Measurements from ENCODE around the gene CRISPLD2. TPM values are rescaled to one million over a fixed set of nuclear protein-coding genes. Genes with fewer than 3 reads are reported as not detected.

The CRISPLD2 gene
- total RNA-seq, 1 donor from 2014 or later, result 0.53 TPM

DNA sequence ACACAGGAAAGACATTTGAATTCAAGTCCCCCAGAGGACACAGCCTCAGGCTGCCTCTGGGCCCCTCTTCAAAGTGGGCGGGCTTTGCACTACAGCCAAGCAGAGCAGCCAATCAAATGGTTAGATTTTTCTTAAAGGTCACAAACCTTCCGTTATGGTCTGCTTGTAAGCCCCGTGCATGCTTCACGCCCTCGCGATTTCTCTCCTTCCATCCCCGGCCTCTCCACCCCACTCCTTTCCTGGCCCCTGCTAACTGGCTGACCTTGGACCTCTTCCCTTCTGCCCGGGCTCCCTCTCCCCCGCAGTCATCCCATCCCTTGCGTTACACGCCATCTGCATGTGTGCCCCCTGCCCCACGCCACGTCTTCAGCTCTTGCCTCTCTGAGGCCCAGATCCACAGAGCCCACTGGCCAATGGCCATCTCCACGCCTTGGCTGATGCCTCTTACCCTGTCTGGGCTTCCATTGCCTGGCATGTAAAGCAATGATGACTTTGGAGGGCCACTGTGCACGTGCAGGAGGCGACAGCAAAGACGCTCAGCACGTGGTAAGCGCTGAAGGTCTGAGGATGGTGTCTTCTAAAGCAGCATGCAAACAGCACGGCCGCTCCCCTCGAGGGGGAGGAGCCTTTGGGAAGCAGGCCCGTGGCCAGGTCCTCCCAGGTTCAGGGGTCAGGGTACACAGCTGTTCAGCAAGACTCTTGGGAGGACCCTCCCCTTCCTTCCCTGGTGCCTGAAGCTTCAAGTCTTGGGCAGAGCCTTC lies 104.7 kb downstream of the CRISPLD2 start:
- Histone ChIP-seq H3K27me3 (ENCODE audit: control insufficient read depth, insufficient read depth, low read length) (peaks cover 7% of the 10 kb centered on the region), H3K36me3 (ENCODE audit: control insufficient read depth, insufficient read depth, low read length) (no peaks in the 10 kb centered on the region), H3K4me3 (ENCODE audit: low read depth, low read length) (no peak overlapping the region)
- TF ChIP-seq, protein P1, sequence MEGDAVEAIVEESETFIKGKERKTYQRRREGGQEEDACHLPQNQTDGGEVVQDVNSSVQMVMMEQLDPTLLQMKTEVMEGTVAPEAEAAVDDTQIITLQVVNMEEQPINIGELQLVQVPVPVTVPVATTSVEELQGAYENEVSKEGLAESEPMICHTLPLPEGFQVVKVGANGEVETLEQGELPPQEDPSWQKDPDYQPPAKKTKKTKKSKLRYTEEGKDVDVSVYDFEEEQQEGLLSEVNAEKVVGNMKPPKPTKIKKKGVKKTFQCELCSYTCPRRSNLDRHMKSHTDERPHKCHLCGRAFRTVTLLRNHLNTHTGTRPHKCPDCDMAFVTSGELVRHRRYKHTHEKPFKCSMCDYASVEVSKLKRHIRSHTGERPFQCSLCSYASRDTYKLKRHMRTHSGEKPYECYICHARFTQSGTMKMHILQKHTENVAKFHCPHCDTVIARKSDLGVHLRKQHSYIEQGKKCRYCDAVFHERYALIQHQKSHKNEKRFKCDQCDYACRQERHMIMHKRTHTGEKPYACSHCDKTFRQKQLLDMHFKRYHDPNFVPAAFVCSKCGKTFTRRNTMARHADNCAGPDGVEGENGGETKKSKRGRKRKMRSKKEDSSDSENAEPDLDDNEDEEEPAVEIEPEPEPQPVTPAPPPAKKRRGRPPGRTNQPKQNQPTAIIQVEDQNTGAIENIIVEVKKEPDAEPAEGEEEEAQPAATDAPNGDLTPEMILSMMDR (IDR thresholded peaks at IDR 0.05; ENCODE audit: insufficient read depth, low read length, severe bottlenecking), result no peak
- FAIRE-seq (peak; percentile 77), DNase-seq (ENCODE audit: low read depth) (no peak)

DNA sequence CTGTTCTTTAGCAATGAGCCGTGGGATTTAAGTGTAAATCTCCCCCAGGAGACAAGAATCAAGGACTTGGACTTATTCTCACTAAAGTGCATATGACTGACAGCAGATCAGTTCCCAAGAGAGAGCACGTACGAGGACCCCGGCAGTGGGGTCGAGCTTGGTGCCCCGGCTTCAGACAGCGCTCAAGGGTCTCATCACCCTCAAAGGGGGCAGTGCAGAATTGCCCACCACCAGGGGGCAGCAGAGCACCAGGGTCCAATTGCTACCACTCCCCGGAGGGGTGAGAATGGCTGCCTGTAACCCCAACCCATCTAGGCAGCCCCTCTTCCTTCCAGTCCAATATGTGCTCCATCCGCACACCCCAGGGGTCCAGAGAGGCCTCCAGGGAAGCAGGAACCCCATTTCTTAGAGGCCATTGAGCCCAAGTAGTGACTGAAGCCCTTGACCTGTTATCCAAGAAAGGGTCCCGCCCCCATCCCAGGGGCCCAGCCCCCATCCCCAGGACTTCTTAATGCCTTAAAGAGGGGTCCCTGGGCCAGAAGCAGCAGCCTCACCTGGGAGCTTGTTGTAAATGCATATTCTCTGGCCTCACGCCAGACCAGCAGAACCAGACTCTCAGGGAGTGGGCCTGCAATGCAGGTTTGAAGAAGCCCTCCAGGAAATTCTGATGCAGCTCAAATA lies 105.4 kb downstream of the CRISPLD2 start:
- FAIRE-seq (no peak), DNase-seq (ENCODE audit: low read depth) (peak; percentile 12)
- H3K27me3 ChIP-seq (ENCODE audit: control insufficient read depth, insufficient read depth, low read length), result peaks cover 6% of the 10 kb centered on the region
- no peak overlapping the region for H3K4me3 ChIP-seq (ENCODE audit: low read depth, low read length)
- TF ChIP-seq, protein P1 (IDR thresholded peaks at IDR 0.05; ENCODE audit: insufficient read depth, low read length, severe bottlenecking), result peak; percentile 94
- no peaks in the 10 kb centered on the region for H3K36me3 ChIP-seq (ENCODE audit: control insufficient read depth, insufficient read depth, low read length)

DNA sequence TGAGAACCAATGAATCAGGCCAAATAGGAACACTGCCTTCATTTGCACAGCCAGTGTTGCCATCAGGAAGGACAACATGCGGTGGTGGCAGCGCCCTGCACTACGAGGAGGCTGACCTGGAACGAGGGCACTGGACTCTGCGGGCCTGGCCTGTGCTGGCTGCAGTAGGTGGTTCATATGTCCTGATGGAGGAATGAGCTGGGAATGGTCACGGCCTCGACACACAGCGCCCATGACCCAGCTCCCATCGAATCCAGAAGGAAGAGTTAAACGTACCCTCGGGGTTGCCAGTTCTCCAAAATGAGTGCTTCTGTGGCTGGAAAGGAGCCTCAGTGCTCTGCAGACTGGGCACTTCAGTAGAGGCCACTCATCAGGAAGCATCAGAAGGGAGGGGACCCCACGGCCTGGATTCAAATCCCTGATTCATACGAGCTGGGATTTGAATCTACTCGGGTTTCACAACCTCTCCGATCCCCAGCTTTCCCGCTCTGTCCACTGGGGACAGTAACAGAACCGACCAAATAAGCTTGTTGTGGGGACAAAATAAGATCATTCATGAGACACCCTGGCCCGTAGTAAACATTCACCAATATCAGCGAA lies 106.1 kb downstream of the CRISPLD2 start:
- FAIRE-seq, result peak; percentile 43

DNA sequence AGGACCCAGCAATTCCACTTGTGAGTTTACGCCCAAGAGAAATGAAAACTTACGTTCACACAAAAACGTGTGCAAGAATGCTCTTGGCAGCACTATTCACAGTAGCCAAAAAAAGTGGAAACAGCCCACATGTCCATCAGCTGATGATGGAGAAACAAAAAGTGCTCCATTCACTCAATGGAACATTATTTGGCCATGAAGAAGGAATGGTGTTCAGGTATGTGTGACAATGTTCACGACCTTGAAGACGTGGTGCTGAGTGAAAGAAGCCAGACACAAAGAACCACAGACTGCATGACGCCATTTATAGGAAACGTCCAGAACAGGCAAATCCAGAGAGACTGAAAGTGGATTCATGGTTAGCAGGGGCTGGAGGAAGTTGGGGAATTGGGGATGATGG lies 106.7 kb downstream of the CRISPLD2 start:
- no peaks in the 10 kb centered on the region for H3K36me3 ChIP-seq (ENCODE audit: control insufficient read depth, insufficient read depth, low read length)

More for the DNA sequence above, 106.1 kb downstream of the CRISPLD2 start:
- DNase-seq (ENCODE audit: low read depth), result no peak
- peaks cover 6% of the 10 kb centered on the region for H3K27me3 ChIP-seq (ENCODE audit: control insufficient read depth, insufficient read depth, low read length)
- H3K36me3 ChIP-seq (ENCODE audit: control insufficient read depth, insufficient read depth, low read length), result no peaks in the 10 kb centered on the region
- TF ChIP-seq, protein P1 (IDR thresholded peaks at IDR 0.05; ENCODE audit: insufficient read depth, low read length, severe bottlenecking), result no peak
- no peak overlapping the region for H3K4me3 ChIP-seq (ENCODE audit: low read depth, low read length)

DNA sequence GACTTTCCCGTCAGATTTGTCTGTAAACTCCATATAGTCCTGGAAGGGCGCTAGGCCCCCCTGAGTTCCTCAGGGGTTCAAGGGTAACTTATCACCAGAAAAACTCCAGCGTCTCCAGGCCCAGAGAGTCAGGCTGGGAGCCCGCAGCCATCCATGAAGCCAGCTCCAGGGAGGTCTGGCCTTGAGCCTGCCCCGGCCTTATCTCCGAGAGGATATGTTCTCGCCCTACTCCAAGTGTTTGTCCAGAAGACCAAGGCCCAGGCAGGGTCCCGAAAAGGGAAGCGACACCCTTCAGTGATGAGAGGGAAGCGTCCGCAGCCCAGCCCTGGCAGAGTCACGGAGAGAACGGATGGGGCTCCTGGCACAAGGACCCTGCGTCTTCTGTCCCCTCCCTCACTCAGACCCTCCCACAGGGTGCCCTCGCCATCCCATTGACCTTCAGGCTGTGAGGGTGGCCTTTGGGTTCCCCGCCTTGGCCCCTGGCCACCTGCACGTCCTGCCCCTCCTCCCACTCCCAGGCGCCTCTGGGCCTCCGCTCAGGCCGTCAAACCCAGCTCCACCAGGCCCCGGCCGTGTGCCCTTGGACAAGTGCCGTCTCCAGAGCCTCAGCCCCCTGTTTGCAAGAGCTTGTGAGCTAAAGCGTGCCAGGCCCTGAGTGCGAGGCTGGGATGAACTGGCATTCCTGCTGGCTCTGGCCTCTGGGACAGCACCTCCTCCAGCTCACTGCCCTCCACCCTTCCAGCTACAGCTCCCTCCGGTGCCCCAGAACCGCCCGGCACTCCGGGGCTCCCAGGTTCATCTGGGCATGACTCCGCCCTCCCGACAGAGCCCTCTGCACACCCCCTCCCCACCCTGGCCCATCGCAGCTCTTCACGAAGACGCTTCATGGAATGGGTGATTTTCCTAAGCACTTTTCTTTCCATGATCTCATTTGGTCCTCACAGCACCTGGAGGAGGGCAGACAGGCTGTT lies 108.1 kb downstream of the CRISPLD2 start:
- FAIRE-seq (no peak), DNase-seq (ENCODE audit: low read depth) (no peak)
- TF ChIP-seq, protein P1 (IDR thresholded peaks at IDR 0.05; ENCODE audit: insufficient read depth, low read length, severe bottlenecking), result no peak

More for the DNA sequence above, 106.7 kb downstream of the CRISPLD2 start:
- Histone ChIP-seq H3K27me3 (ENCODE audit: control insufficient read depth, insufficient read depth, low read length) (peaks cover 6% of the 10 kb centered on the region), H3K4me3 (ENCODE audit: low read depth, low read length) (no peak overlapping the region)
- TF ChIP-seq, protein P1 (IDR thresholded peaks at IDR 0.05; ENCODE audit: insufficient read depth, low read length, severe bottlenecking), result no peak
- FAIRE-seq, result no peak
- no peak for DNase-seq (ENCODE audit: low read depth)

More for the DNA sequence above, 108.1 kb downstream of the CRISPLD2 start:
- Histone ChIP-seq H3K4me3 (ENCODE audit: low read depth, low read length) (no peak overlapping the region), H3K27me3 (ENCODE audit: control insufficient read depth, insufficient read depth, low read length) (peaks cover 4% of the 10 kb centered on the region), H3K36me3 (ENCODE audit: control insufficient read depth, insufficient read depth, low read length) (no peaks in the 10 kb centered on the region)

All from bronchial epithelial cell (primary cell).